ENCODE results near the gene UNC80.

The UNC80 gene

DNA sequence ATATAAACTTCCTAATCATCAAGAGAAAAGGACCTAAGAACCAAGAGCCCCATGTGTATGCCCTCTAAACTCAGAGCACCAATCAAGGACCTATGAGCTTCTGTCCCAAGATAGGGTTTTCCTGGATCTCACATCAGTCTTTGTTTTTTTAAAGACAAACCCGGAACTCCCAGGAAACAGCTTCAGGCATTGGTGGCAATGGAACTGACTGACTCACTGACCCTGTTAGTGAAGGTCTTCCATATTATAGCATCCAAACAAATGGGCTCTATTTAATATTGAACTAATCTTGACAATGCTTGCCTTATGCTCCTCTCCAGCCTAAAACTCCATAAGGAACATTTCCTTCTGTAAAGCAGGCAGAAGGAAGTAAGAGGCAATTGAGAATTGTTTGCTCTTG lies 167.3 kb downstream of the UNC80 start:
- Histone ChIP-seq H2AFZ (ENCODE audit: low read depth, low read length, severe bottlenecking) (no peak overlapping the region), H3K36me3 (ENCODE audit: low read length) (no peaks in the 10 kb centered on the region), H3K9me2 (replicated peaks; ENCODE audit: insufficient read depth, low read length) (no peaks in the 10 kb centered on the region)

DNA sequence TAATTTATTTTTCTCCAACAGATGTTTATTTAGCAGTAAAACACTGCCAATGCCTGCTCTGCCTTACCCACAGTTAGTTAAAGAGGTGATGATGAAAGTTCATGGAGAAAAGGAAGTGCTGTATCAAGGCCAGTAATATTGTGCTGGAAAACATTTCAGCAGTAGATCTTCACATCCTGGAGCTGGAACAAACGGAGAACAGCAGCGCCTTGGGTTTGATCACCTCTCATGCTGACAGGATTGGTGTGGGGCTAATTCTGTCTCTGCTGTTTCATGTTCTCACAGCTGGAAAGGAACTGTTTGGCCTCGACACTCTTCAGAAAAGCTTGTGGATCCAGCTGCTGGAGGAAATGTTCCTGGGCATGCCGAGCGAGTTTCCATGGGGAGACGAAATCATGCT lies 169.3 kb downstream of the UNC80 start:
- H2AFZ ChIP-seq (ENCODE audit: low read depth, low read length, severe bottlenecking) = no peak overlapping the region
- TF ChIP-seq, protein P1, sequence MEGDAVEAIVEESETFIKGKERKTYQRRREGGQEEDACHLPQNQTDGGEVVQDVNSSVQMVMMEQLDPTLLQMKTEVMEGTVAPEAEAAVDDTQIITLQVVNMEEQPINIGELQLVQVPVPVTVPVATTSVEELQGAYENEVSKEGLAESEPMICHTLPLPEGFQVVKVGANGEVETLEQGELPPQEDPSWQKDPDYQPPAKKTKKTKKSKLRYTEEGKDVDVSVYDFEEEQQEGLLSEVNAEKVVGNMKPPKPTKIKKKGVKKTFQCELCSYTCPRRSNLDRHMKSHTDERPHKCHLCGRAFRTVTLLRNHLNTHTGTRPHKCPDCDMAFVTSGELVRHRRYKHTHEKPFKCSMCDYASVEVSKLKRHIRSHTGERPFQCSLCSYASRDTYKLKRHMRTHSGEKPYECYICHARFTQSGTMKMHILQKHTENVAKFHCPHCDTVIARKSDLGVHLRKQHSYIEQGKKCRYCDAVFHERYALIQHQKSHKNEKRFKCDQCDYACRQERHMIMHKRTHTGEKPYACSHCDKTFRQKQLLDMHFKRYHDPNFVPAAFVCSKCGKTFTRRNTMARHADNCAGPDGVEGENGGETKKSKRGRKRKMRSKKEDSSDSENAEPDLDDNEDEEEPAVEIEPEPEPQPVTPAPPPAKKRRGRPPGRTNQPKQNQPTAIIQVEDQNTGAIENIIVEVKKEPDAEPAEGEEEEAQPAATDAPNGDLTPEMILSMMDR (IDR thresholded peaks at IDR 0.05; ENCODE audit: insufficient read depth, low read length, poor library complexity, severe bottlenecking) = no peak
- no peak for TF ChIP-seq EZH2phosphoT487 (conservative IDR thresholded peaks at IDR 0.05; ENCODE audit: low read length)
- no peaks in the 10 kb centered on the region for H3F3A ChIP-seq (ENCODE audit: insufficient read depth)
- no peak overlapping the region for H3K27ac ChIP-seq (ENCODE audit: low read depth, low read length)
- no peaks in the 10 kb centered on the region for H3K9me3 ChIP-seq (ENCODE audit: insufficient read depth, low read length)
- no peak overlapping the region for H3K9ac ChIP-seq (ENCODE audit: low read length)
- no peak overlapping the region for H3K4me2 ChIP-seq (ENCODE audit: low read depth, low read length, poor library complexity, severe bottlenecking)
- H3K27me3 ChIP-seq (ENCODE audit: low read length) = no peaks in the 10 kb centered on the region
- no peaks in the 10 kb centered on the region for H3K79me2 ChIP-seq (ENCODE audit: insufficient read depth, low read length)
- no peaks in the 10 kb centered on the region for H4K20me1 ChIP-seq (ENCODE audit: low read depth, low read length)
- no peaks in the 10 kb centered on the region for H3K9me2 ChIP-seq (replicated peaks; ENCODE audit: insufficient read depth, low read length)
- no peak overlapping the region for H3K4me3 ChIP-seq (ENCODE audit: insufficient read depth, low read length, poor library complexity, severe bottlenecking)
- H3K36me3 ChIP-seq (ENCODE audit: low read length) = no peaks in the 10 kb centered on the region

More for the DNA sequence above, 167.3 kb downstream of the UNC80 start:
- Histone ChIP-seq H3K27ac (ENCODE audit: low read depth, low read length) (no peak overlapping the region), H3K27me3 (ENCODE audit: low read length) (no peaks in the 10 kb centered on the region), H3F3A (ENCODE audit: insufficient read depth) (no peaks in the 10 kb centered on the region), H3K4me3 (ENCODE audit: insufficient read depth, low read length, poor library complexity, severe bottlenecking) (no peak overlapping the region), H3K79me2 (ENCODE audit: insufficient read depth, low read length) (no peaks in the 10 kb centered on the region), H3K4me2 (ENCODE audit: low read depth, low read length, poor library complexity, severe bottlenecking) (no peak overlapping the region), H3K9me3 (ENCODE audit: insufficient read depth, low read length) (no peaks in the 10 kb centered on the region), H4K20me1 (ENCODE audit: low read depth, low read length) (no peaks in the 10 kb centered on the region), H3K9ac (ENCODE audit: low read length) (no peak overlapping the region)
- TF ChIP-seq EZH2phosphoT487 (conservative IDR thresholded peaks at IDR 0.05; ENCODE audit: low read length) = no peak
- TF ChIP-seq, protein P1 (IDR thresholded peaks at IDR 0.05; ENCODE audit: insufficient read depth, low read length, poor library complexity, severe bottlenecking) = no peak

DNA sequence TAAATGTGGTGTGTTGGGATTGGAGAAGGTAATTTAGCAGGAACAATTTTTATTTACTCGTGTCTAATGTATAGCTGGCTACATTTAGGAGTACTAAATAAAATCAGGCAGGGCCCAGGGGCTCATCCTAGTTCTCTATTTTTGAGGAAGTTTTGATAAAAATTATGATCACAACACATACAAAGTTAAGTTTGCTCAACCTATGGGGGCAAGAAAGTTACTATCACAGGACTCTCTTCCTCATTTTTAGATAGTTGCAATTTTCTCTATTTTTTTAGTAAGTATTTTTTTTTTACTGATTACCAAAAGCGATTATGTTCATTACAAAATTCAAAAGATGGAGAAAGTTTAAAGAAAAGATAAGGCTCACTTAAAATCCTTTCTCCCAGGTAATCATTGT lies 170.8 kb downstream of the UNC80 start:
- Histone ChIP-seq H3K9ac (ENCODE audit: low read length) (no peak overlapping the region), H3F3A (ENCODE audit: insufficient read depth) (no peaks in the 10 kb centered on the region), H3K79me2 (ENCODE audit: insufficient read depth, low read length) (no peaks in the 10 kb centered on the region), H3K9me3 (ENCODE audit: insufficient read depth, low read length) (no peaks in the 10 kb centered on the region), H3K4me3 (ENCODE audit: insufficient read depth, low read length, poor library complexity, severe bottlenecking) (no peak overlapping the region), H3K27ac (ENCODE audit: low read depth, low read length) (no peak overlapping the region), H3K36me3 (ENCODE audit: low read length) (no peaks in the 10 kb centered on the region), H4K20me1 (ENCODE audit: low read depth, low read length) (no peaks in the 10 kb centered on the region), H3K27me3 (ENCODE audit: low read length) (no peaks in the 10 kb centered on the region), H2AFZ (ENCODE audit: low read depth, low read length, severe bottlenecking) (no peak overlapping the region), H3K4me2 (ENCODE audit: low read depth, low read length, poor library complexity, severe bottlenecking) (no peak overlapping the region), H3K9me2 (replicated peaks; ENCODE audit: insufficient read depth, low read length) (no peaks in the 10 kb centered on the region)
- TF ChIP-seq, protein P1 (IDR thresholded peaks at IDR 0.05; ENCODE audit: insufficient read depth, low read length, poor library complexity, severe bottlenecking) = no peak
- no peak for TF ChIP-seq EZH2phosphoT487 (conservative IDR thresholded peaks at IDR 0.05; ENCODE audit: low read length)

All from SU-DHL-6 (cell line).